CD4-positive, alpha-beta T cell treated with Interferon gamma for 1 hour (primary cell): ENCODE measurements around the gene HSPB6.
"Not testable (repeated sequence)": the region's sequence is repeated elsewhere in the genome, so short reads cannot be mapped to it uniquely, and the experiment has no call there.

ENCODE experiments used
- DNase-seq: peaks from one replicate; pipeline ENCODE4 v3.0.0-alpha.2; 2020

The HSPB6 gene

GRCh38 chr19:35729021-35729420, 27.8 kb downstream of the HSPB6 start:
- no peak for DNase-seq

GRCh38 chr19:35727956-35728706, 28.7 kb downstream of the HSPB6 start:
- DNase-seq: no peak

- no peak for DNase-seq
Measured at GRCh38 chr19:35727053-35727955, 29.5 kb downstream of the HSPB6 start.

- no peak for DNase-seq
Measured at GRCh38 chr19:35725216-35725861, 31.5 kb downstream of the HSPB6 start.

GRCh38 chr19:35724560-35724959, 32.3 kb downstream of the HSPB6 start:
- no peak for DNase-seq

GRCh38 chr19:35724132-35724531, 32.7 kb downstream of the HSPB6 start:
- DNase-seq: not testable (repeated sequence)

GRCh38 chr19:35723671-35724070, 33.2 kb downstream of the HSPB6 start:
- DNase-seq: no peak

GRCh38 chr19:35722897-35723296, 33.9 kb downstream of the HSPB6 start:
- no peak for DNase-seq

- DNase-seq: no peak
Measured at GRCh38 chr19:35722461-35722860, 34.4 kb downstream of the HSPB6 start.

- no peak for DNase-seq
Measured at GRCh38 chr19:35721374-35721773, 35.5 kb downstream of the HSPB6 start.

GRCh38 chr19:35720648-35721047, 36.2 kb downstream of the HSPB6 start:
- DNase-seq: no peak

GRCh38 chr19:35720163-35720524, 36.7 kb downstream of the HSPB6 start:
- no peak for DNase-seq

GRCh38 chr19:35719402-35720162, 37.2 kb downstream of the HSPB6 start:
- no peak for DNase-seq

- peak; percentile 19 for DNase-seq
Measured at GRCh38 chr19:35718345-35719041, 38.3 kb downstream of the HSPB6 start.

GRCh38 chr19:35717665-35718344, 39.0 kb downstream of the HSPB6 start, which contains the start of gene KMT2B:
KMT2B (plus strand) TSS chr19:35718003; CDS start chr19:35718019, 16 bp downstream.
- DNase-seq: no peak

- DNase-seq: peak; percentile 98
Measured at GRCh38 chr19:35716801-35717664, 39.8 kb downstream of the HSPB6 start.

GRCh38 chr19:35715981-35716800, 40.6 kb downstream of the HSPB6 start:
- DNase-seq: no peak

- DNase-seq: no peak
Measured at GRCh38 chr19:35715355-35715809, 41.4 kb downstream of the HSPB6 start.

GRCh38 chr19:35714601-35715354, 42.1 kb downstream of the HSPB6 start:
- DNase-seq: no peak
